Endometrial microvascular endothelial cells (primary cell): Measurements from ENCODE around the gene GPC1. TPM values are rescaled to one million over a fixed set of nuclear protein-coding genes. Genes with fewer than 3 reads are reported as not detected.

Experiments
- in situ Hi-C: cut with HindIII; loops from 2 replicates; pipeline ENCODE4 v1.10.0; 2017; ENCODE audit warnings: low sequenced_read_pairs, low pct_unique_long_range_greater_than_20kb; ENCODE audit errors: inconsistent ontology term
- total RNA-seq: library from RNA; depleted of rRNA; stranded (reverse); fragments of >200 nt; gene quantifications from one replicate; pipeline ENCODE4 v1.2.3, GENCODE V29; 2015; ENCODE audit errors: inconsistent ontology term

Gene GPC1
- total RNA-seq, 1 donor from 2014 or later: 41.4 TPM

DNA sequence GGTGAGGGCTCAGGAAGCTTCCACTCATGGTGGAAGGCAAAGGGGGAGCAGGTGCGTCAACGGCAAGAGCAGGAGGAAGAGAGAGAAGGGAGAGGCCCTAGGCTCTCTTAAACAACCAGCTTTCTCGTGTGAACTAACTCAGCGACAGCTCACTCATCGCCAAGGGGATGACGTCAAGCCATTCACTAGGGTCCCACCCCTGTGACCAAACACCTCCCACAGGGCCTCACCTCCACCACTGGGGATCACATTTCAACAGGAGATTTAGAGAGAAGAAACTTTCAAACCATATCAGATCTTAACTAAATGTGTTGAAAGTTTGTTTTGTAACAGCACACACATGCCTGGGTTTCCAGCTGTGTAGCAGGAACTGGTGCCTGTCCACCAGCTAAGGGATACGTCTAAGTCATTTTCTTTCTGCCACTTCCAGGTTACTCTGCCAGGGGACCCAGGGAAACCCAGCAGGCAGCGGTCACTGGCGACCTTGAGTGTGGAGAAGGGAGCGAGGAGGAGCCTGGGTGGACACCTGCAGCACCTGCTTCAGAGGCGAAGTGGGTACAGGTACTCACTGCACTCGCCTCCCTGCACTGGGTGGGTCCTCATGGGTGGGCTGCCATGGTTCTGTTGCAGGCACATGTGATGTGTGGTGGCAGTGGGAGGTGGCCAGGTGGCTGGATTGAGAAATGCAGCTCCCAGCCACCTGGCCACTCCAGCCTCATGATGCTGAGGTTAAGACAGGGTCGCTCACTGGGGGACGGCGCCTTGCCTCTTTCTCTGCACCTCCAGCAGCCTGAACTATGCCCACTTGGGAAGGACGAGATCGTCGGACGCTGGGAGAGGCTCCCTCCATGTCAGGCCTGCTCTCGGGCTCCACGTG is 8.4 kb upstream of the GPC1 start:
- in situ Hi-C loops: no loop called here

DNA sequence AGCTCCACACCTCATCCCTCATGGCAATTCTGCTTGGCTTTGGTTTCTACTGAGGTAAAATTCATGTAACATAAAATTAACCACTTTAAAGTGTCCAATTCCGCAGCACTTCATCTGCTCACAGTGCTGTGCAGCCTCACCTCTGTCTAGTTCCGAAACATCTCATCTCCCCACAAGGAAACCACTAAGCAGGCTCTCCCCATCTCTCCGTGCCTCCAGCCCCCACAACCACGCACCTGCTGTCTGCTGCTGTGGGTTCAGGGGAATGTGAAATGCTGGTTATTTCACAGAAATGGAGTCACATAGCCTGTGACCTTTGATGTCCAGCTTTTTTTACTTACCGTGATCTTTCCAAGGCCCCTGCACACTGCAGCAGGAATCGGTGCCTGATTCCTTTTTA is 7.7 kb upstream of the GPC1 start:
- in situ Hi-C loops: no loop called here

DNA sequence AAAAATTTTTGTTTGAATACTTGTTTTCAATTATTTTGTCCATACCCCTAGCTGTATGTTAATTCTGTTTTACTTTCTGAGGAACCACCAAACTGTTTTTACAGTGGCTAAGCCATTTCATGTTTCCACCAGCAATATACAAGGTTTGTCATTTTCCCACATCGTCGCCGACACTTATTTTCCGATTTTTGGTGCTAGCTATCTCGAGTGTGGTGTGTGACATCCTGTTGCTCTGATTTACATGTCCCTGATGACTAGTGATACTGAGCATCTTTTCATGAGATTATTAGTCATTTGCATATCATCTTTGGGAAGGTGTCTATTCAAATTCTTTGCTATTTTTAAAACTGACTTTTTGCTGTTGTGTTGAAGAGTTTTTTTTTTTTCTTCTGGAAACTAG is 7.2 kb upstream of the GPC1 start:
- in situ Hi-C loops: no loop called here

DNA sequence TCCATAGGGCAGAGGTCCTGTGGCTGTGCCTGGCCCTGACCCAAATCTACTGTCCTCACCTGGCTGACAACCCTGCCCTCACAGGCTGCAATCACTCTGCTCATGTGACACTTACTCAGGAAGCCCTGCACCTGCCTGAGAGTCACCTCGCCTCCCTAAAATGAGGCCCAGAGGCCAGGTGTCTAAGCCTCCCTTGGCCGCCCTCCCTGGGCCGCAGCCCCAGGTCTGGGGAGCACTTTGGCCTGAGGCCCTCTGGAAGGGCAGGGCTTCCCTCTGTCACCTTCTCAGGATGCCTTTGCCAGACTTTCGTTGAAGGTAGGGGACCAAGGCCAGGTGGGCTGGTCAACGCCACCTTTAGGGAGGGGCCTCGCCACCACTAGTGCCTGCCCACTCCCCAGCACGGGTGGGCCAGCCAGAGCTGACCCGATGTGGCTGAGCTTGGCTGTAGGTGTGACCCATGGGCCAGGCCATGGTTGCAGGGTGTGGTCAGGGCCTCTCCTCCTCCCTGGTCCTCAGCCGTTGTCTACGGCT is 6.1 kb upstream of the GPC1 start:
- in situ Hi-C loops: no loop called here

DNA sequence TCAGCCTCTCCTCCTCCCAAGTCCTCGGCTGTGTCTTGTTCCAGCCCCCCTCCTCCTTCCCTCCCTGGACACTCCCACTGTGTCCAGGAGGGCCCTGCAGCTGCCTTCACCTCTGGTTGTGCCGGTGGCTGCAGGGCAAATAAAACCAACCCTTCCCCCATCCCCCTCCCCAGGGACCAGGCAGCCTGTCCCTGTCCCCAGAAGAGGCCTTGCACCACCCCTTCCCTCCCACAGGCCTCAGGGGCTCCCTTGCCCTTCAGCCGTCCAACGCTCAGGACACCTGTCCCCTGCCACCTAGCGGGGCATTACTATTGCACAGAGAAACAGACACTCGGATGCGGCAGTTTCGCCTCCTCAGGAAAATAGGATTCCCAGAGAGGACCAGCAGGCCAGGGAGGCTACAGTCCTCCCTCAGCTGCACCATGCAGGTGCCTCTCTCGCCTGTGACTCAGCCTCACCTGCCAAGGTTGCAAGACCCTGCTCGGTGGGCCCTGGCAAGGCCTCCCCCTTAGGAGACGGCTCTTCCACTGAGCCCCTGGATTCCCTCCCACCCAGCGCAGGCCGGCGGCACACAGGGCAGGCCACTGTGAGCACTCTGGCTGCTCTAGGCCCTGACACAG is 5.5 kb upstream of the GPC1 start:
- in situ Hi-C loops: no loop called here

DNA sequence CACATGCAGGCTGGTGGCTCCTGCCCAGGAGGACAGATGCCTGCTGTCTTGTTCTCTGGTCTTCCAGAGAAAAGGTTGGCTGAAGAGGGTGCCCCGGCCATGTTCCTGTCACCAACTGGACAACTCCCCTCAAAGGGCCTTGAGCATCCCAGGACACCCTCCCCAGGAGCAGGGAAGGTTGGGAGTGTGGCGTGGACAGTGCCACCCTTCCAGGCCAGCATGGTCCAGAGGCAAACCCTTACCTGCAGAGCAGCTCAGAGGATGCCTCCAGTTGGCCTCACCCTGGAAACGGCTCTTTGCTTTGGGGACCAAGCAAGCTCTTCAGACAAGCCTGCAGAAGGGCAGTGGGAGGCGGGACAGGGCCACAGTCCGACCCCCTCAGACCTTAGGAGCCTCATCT is 4.9 kb upstream of the GPC1 start:
- in situ Hi-C loops: no loop called here

DNA sequence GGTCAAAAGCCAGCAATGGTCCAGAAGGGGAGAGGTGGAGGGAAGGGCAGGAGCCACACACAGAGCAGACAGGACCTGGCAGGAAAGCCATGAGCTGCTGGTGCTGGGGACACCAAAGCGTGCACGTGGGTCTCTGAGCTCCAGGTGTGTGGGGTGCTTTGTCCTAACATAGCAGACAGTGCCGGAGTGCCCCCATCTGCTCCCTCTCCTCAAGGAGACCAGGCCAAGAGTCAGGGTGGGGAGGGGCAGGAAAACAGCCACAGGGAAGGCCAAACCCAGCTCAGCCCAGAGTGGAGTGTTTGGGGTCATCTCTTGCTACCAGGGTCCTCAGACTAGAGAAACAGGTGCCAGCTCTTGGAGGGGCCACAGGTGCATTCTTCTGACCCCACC is 4.2 kb upstream of the GPC1 start:
- in situ Hi-C loops: no loop called here

DNA sequence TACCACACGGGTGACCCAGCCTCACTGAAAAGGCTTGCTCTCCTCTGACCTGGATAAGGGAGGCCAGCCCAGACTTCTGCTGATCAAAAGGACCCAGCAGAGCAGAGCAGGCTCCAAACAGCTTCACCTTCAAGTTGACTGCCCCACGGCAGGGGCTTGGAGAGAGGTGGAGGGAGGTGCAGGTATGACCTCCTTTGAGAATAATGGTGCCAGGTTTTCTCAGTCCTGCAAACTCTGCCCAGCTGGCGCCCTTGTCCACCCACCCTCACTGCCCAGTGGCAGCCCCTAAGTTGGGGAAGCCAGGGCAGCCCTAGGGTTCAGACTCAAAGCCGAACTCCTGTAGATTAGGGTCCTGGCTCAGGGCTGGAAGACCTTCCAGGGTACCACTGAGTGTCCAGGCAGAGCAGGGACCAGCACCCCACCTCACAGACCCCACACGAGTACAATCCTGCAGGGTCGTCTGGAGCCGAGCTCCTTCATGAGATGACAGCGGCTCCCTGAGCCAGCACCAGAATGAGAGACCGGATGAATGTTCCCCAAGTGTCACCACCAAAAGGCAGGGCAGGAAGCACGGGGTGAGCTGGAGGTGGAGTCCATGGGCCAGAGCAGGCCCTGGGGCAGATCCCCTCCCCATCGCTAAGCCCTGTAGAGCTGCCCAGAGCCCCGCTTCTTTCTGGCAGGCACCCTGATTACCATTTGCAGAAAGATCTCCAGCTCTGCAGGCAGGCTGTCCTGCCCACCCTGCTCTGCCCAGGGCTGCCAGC is 3.6 kb upstream of the GPC1 start:
- in situ Hi-C loops: no loop called here

DNA sequence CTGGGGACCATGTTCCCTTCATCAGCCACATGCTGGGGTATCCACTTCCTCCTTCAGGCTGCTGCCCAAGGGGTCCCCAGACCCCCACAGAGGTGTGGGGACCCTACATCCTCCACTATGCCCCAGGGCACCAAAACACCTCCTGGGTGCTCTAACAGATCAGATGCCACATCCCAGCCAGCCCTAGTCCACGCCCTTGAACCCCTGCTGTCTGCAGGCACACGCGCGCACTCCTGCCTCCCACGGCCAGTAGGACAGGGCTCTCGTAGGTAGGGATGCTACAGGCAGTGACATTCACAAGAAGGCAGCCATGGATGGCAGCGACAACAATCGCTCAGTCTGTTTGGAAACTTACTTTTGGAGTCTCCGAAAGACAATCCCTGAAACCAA is 3.0 kb upstream of the GPC1 start:
- in situ Hi-C loops: no loop called here

DNA sequence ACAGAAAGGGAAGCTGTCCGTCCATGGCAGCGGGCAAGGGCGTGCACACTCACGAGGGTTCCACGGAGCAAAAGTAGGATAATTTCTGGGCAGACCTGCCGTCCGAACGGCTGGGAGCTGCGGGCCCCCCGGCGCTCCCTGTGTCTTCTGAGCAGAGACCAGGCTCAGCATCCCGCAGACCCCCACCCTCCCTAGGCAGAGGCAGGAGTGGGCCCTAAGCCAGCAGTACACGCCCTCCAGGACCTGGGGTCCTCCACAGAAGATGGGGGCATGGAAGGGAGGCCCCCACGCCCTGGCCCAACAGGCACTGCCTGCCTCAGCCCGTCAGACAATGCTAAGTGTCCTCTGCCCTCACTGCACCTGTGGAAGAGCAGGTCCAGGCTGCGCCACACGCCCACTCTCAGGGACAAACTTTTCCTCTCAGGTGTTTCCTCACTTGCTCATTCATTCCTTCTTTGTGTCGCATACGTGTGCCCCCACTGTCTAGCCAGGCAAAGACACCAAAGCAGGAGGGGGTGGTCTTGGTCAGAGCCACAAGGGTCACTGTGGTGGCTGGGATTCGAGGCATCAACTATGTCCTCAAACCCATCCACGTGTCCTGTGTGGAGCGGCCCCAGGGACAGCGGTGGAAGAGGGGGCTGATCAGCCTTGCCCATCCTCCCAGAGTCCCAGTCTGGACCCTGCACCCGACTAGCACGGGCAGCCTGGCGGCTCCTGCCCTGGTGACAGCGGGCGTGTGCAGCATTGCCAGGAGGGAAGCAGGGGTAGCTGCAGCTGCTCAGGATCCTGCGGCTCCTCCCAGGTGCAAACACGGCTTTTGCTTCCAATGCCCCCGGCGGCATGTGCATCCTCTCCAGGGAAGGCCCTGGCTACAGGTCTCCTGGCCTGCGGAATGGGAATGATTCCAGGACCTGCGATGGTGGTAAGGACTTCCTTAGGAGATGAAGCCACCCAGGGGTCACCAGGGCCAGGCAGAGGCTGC is 2.4 kb upstream of the GPC1 start:
- in situ Hi-C loops: no loop called here

DNA sequence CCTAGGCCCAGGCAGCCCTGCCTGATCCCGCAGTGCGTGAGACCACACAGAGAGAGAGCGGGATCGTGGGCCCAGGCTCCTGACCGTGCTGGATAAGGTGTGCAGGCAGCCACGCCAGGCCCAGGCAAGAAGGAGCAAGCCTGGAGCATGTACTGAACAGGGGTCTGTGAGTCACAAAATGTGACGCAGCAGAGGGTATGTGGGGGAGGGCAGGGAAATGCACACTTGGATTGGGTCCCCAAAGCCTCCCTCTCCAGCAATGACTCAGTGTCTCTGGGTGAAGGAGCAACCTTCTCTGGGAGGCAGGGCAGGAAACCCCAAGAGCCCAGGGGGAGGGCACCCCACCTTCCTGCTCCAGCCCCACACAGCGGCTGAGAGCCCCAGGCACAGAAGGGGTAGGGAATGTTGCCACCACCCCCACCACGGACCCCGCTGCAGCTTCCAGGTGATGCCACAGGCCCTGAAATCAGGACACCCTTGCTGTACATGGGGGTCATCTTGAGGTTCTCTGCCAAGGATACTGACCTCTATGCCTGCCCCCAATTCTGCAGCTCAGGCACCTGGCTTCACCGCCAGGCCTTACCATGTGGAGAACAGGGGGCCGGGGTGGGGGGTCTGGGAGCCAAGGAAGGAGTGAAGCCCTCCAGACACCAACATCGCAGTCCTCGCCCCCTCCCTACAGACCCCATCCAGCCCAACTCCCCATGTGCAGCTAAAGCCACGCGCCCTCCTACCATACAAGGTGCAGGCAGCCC is 1.3 kb upstream of the GPC1 start:
- in situ Hi-C loops: no loop called here

DNA sequence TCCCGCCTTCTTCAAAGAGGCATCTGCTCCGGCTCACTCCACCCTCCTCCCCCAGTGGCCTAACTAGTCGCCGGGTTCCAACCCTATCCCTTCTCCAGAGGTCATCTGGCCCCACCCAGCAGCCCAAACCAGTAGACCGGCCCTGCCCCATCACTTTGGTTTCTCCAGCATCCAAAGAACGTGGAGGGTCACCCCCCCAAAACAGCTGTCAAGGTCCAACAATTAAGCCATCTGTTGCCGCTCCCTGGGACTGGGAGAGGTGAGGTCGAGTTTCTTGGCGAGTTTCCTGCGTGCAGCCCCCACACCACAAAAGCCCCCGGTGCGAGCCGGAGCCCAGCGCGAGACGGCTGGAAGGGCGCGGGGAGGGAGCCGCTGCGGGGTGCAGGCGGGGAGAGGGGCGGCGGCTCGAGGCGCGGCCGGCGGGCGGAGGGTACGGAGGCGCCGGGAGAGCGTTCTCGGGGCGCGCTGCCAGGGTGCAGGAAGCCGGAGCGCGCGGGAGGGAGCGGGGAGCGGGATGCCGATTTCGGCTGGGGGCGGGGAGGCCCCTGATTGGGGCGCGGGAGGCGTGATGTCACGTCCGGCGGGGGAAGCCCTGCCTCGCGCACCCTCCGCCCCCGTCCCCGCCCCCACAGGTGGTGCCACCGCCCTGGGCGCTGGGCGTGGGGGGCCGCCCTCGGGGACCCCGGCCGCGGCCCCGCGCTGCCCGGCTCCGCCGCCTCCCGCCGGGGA is 571 bp upstream of the GPC1 start:
- in situ Hi-C loops: no loop called here

DNA sequence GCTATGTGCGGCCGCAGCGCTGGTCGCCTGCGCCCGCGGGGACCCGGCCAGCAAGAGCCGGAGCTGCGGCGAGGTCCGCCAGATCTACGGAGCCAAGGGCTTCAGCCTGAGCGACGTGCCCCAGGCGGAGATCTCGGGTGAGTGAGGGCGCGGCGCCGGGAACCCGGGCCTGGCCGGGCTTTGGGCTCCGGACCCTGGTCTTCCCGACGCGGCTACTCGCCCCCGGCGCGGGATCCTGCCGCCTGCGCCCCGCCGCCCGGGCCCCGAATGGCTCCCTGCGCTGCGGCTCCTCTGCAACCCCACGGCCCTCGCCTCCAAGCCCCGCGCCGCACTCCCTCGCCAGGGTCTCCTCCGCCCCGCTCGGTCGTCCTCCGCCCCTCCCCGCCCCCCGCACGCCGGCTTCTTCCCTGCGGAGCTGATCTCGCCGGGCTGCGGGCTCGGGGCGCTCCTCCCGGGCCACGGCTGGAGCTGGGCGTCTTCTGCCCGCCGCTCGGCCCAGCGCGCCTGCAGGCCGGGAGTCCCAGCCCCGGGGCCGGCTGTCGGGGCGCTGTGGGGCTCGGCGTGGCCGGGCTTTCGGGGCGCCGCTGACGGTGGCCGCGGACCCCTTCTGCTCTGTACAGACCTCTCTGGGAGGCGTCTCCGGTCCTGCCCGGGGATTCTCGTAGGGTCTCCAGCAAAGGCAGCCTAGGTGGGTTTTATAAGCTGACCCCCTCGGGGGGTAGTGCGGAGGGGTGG is 652 bp downstream of the GPC1 start:
- in situ Hi-C loops: no loop called here

DNA sequence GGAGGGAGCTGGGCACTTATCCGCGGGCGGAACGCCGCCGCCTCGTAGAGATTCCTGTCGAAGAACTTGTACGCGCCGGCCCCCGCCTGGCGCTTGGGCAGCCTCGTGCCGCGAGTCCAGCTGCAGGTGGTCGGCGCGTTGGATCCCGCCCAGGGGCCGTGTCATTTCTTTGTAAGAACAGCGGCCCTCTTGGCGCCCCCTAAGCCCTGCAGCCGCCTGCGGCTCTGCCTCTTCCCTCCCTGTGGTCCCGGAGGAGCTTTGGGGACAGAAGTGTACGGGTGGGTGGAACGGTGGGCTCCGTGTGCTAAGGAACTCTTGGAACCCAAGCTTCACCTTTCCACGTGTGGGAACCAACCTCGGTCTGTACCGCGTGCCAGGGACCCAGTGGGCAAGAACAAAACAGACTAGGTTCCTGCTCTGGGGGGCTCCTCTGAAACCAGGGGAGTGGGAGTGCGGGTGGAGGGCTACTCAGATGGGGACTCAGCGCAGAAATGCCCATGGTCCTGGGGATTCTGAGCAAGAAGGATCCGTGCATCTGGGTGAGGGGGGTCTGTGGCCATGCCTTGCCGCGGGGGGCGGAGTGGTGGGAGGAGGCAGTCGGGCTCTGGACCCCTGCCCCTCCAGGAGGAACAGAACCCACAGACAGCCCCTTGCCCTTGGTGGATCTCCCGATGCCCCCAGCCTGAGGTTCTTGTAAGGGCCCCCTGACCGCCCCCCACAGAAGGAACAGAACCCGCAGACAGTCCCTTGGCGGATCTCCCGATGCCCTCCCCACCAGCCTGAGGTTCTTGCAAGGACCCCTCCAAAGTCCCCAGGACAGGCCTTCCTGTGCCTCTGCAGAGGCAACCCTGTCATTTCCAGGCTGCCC is 1.5 kb downstream of the GPC1 start:
- in situ Hi-C loops: no loop called here

DNA sequence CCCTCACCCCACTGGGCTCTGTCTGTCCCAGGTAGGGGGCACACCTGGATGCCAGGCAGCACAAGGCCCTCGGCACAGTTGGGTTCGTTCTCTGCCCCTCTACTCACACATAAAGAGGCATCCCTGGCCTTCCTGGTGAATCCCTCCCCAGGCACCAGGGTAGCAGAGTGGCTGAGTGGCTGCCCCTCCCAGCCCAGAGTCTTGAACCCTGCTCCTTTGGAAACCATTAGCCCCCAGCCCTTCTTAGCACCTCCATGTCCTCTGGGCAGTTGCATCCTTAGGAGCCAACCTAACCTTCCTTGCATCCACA is 2.0 kb downstream of the GPC1 start:
- in situ Hi-C loops: no loop called here
